GM06990 (cell line): ENCODE measurements around the gene VPS29.
"Not testable (repeated sequence)": the region's sequence is repeated elsewhere in the genome, so short reads cannot be mapped to it uniquely, and the experiment has no call there.

ENCODE experiments used
- DNase-seq: peaks from one replicate; pipeline ENCODE4 v3.0.0-alpha.2; 2011; ENCODE audit not compliant: insufficient read length; ENCODE audit errors: extremely low read depth
- H3K27me3 ChIP-seq: replicated peaks from 2 replicates; pipeline ENCODE4 v1.6.0; 2011; ENCODE audit warnings: low read length; ENCODE audit not compliant: control insufficient read depth, insufficient read depth
- H3K36me3 ChIP-seq: 2 replicates; pipeline ENCODE4 v1.5.1; 2011; ENCODE audit warnings: low read length; ENCODE audit not compliant: control insufficient read depth, insufficient read depth
- H3K4me3 ChIP-seq: replicated peaks from 2 replicates; pipeline ENCODE4 v1.5.1; 2011; ENCODE audit warnings: low read depth, mild to moderate bottlenecking, control low read depth, low read length
- TF ChIP-seq, protein P1 (sequence below): IDR thresholded peaks from 2 replicates; pipeline ENCODE4 v1.5.1; 2011; ENCODE audit warnings: low read length, control low read depth, mild to moderate bottlenecking, inconsistent platforms; ENCODE audit not compliant: insufficient read depth, poor library complexity, severe bottlenecking

VPS29 gene

GRCh38 chr12:110546339-110546738 lies 44.4 kb upstream of the VPS29 start:
- DNase-seq = no peak
- Histone ChIP-seq H3K27me3 (no peaks in the 10 kb centered on the region), H3K36me3 (peaks cover 7% of the 10 kb centered on the region), H3K4me3 (no peak overlapping the region)
- TF ChIP-seq, protein P1, sequence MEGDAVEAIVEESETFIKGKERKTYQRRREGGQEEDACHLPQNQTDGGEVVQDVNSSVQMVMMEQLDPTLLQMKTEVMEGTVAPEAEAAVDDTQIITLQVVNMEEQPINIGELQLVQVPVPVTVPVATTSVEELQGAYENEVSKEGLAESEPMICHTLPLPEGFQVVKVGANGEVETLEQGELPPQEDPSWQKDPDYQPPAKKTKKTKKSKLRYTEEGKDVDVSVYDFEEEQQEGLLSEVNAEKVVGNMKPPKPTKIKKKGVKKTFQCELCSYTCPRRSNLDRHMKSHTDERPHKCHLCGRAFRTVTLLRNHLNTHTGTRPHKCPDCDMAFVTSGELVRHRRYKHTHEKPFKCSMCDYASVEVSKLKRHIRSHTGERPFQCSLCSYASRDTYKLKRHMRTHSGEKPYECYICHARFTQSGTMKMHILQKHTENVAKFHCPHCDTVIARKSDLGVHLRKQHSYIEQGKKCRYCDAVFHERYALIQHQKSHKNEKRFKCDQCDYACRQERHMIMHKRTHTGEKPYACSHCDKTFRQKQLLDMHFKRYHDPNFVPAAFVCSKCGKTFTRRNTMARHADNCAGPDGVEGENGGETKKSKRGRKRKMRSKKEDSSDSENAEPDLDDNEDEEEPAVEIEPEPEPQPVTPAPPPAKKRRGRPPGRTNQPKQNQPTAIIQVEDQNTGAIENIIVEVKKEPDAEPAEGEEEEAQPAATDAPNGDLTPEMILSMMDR = no peak

GRCh38 chr12:110545812-110546211 lies 43.9 kb upstream of the VPS29 start:
- Histone ChIP-seq H3K36me3 (peaks cover 7% of the 10 kb centered on the region), H3K27me3 (no peaks in the 10 kb centered on the region), H3K4me3 (no peak overlapping the region)
- no peak for DNase-seq
- TF ChIP-seq, protein P1 = no peak

DNA sequence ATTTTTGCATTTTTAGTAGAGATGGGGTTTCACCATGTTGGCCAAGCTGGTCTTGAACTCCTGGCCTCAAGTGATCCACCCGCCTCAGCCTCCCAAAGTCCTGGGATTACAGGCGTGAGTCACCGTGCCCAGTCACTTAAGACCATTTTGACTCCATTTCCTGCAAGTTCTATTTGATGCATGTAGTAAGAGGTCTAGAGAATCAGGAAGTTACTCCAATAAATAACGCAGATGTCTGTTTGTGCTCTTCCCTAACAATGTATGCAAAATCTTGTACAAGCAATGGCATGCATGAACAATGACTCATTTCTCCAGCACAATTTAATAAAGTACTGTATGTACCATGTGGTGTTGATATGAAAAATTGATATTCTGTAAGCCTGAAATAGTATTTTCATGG lies 43.3 kb upstream of the VPS29 start:
- not testable (repeated sequence) for H3K27me3 ChIP-seq, H3K4me3 ChIP-seq, DNase-seq, H3K36me3 ChIP-seq

GRCh38 chr12:110543965-110544364 lies 42.1 kb upstream of the VPS29 start:
- no peak for DNase-seq
- peaks cover 7% of the 10 kb centered on the region for H3K36me3 ChIP-seq
- H3K27me3 ChIP-seq = no peaks in the 10 kb centered on the region
- TF ChIP-seq, protein P1 = no peak
- H3K4me3 ChIP-seq = no peak overlapping the region

DNA sequence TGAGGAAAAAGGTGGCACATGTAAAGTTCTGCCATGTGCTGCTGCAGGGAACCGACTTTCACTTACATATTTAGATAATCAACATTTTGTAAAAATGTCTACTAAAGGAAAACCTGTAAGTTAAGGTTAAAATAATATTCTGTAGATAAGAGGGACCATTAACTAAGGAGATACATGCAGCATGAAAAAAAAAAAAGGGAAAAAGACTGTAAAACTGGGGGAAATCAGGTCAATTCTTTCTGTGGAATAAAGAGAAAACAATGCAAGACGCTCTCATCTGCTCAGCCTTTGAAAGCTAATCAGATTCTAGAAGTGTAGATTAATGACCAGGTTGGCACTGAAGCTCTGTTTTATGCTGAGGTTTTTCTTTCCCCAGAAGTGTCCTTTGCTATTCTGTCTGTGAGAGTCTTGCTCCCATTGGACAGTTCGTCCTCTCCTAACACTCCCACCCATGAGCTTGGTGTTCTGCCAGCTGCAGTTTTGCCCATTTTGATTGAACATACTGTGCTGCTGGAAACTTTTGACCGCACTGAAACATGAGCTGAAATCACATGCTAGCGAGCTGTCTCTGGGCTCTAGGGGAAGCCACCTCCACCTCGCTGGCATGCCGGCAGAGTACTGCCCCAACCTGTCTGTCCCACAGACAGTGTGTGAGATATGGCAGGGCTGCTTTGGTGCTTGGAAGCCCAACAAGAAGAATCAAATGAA lies 41.5 kb upstream of the VPS29 start:
- no peak for DNase-seq
- H3K4me3 ChIP-seq = no peak overlapping the region
- H3K27me3 ChIP-seq = no peaks in the 10 kb centered on the region
- H3K36me3 ChIP-seq = peaks cover 6% of the 10 kb centered on the region
- TF ChIP-seq, protein P1 = no peak

- Histone ChIP-seq H3K36me3 (peaks cover 12% of the 10 kb centered on the region), H3K27me3 (no peaks in the 10 kb centered on the region), H3K4me3 (no peak overlapping the region)
- TF ChIP-seq, protein P1 = no peak
- no peak for DNase-seq
These were observed 38.1 kb upstream of the VPS29 start for GRCh38 chr12:110540048-110540447.
